Naive thymus-derived CD8-positive, alpha-beta T cell (primary cell): ENCODE results near the gene PPFIBP1. TPM values are rescaled to one million over a fixed set of nuclear protein-coding genes. Genes with fewer than 3 reads are reported as not detected.
A peak's percentile ranks its signal among the peaks of the same experiment; 100 is the strongest.
"Not testable (repeated sequence)": the region's sequence is repeated elsewhere in the genome, so short reads cannot be mapped to it uniquely, and the experiment has no call there.

ENCODE experiments used
- ATAC-seq, 2 donors: fragments of 150-1000 bp; cut with Tn5 transposase in 1 of 2; sonication (Bioruptor Pico), chemical (Tn5 transposase) in 1 of 2; 1 replicate in 1 of 2; 2 replicates in 1 of 2; pipeline ENCODE4 v1.10.0; 2021; ENCODE audit warnings: mild to moderate bottlenecking in 2 of 2, moderate library complexity in 2 of 2
- POLR2A ChIA-PET: fragments of 350-600 bp; sonication (Branson Sonifier 250); formaldehyde crosslinking; loops from one replicate; lab custom pipeline; 2021; ENCODE audit warnings: antibody characterized with exemption; lab: Charles Lee
- DNase-seq, 10 donors: peaks; one replicate each; pipeline versions ENCODE4 v3.0.0 to v3.0.0-alpha.2; 2020 to 2022
- H3K27ac Mint-ChIP-seq, 10 donors: one replicate each; pipeline ENCODE4 v1.8.0; 2020 to 2022; ENCODE audit warnings: mild to moderate bottlenecking in 10 of 10, mixed read lengths in 10 of 10, moderate library complexity in 4 of 10, inconsistent platforms in 1 of 10
- H3K27me3 Mint-ChIP-seq, 5 donors: one replicate each; pipeline ENCODE4 v1.8.0; 2021 to 2022; ENCODE audit warnings: mixed read lengths in 5 of 5
- H3K36me3 Mint-ChIP-seq, 3 donors: one replicate each; pipeline ENCODE4 v1.8.0; 2020 to 2022; ENCODE audit warnings: mixed read lengths in 3 of 3, mild to moderate bottlenecking in 2 of 3, inconsistent platforms in 1 of 3
- H3K4me1 Mint-ChIP-seq, 4 donors: one replicate each; pipeline ENCODE4 v1.8.0; 2021 to 2022; ENCODE audit warnings: mixed read lengths in 4 of 4
- H3K4me3 Mint-ChIP-seq, 10 donors: one replicate each; pipeline ENCODE4 v1.8.0; 2020 to 2022; ENCODE audit warnings: mild to moderate bottlenecking in 10 of 10, mixed read lengths in 10 of 10, moderate library complexity in 6 of 10, inconsistent platforms in 1 of 10
- H3K9me3 Mint-ChIP-seq, 9 donors: one replicate each; pipeline ENCODE4 v1.8.0; 2020 to 2022; ENCODE audit warnings: mixed read lengths in 9 of 9, mild to moderate bottlenecking in 3 of 9, inconsistent platforms in 1 of 9, moderate library complexity in 1 of 9
- polyA plus RNA-seq, 3 donors: library from polyadenylated mRNA; unstranded; fragments of 300-500 nt; fragmentation: Illumina TruSeq; gene quantifications; one replicate each; pipeline ENCODE4 v1.2.3, GENCODE V29; 2021
- total RNA-seq, 8 experiments: library from RNA in 2 of 8; stranded (reverse) in 2 of 8; gene quantifications; one replicate each; pipeline ENCODE4 v1.2.3 and lab custom pipeline; 2021 to 2026

PPFIBP1 gene
- total and polyA plus RNA-seq, 5 experiments from 2014 or later = 3.8 to 9.2 (median 4.1) TPM

DNA sequence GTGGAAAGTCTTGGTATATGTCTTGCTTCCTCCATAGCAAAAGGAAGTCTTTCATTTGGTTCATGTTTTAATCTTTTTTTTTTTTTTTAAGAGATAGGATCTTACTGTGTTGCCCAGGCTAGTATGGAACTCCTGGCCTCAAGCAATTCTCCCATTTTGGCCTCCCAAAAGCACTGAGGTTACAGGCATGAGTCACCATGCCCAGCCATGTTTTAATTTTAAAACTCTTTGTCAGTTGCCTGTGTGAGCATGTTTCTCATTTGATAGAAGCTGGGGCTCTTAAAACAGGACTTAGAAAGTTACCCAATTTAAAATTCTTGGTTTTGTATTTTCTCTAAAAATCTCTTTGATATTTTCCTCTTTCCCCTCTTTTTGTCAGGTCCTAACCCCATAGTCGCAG lies 127.2 kb downstream of the PPFIBP1 start:
- DNase-seq = no peak
- no peaks in the 10 kb centered on the region for H3K36me3 Mint-ChIP-seq
- no peak for ATAC-seq
- no peak overlapping the region for H3K27ac Mint-ChIP-seq
- H3K9me3 Mint-ChIP-seq = no peaks in the 10 kb centered on the region
- POLR2A ChIA-PET = no interaction called here
- H3K4me3 Mint-ChIP-seq = no peak overlapping the region
- H3K4me1 Mint-ChIP-seq = peaks cover 0 to 4% (median 0%) of the 10 kb centered on the region in 4 donors
- H3K27me3 Mint-ChIP-seq = peaks cover 0 to 2% (median 0%) of the 10 kb centered on the region in 5 donors

GRCh38 chr12:27652174-27652763 lies 128.3 kb downstream of the PPFIBP1 start:
- Mint-ChIP-seq H3K27me3 (peaks cover 0 to 2% (median 0%) of the 10 kb centered on the region in 5 donors), H3K27ac (no peak overlapping the region), H3K4me1 (peaks cover 0 to 4% (median 0%) of the 10 kb centered on the region in 4 donors), H3K36me3 (peaks cover 0 to 6% (median 0%) of the 10 kb centered on the region in 3 donors), H3K9me3 (no peaks in the 10 kb centered on the region), H3K4me3 (no peak overlapping the region)
- ATAC-seq (no peak), DNase-seq (peak in 7 of 10 donors; percentile 3 to 51 (median 33))
- POLR2A ChIA-PET = no interaction called here

DNA sequence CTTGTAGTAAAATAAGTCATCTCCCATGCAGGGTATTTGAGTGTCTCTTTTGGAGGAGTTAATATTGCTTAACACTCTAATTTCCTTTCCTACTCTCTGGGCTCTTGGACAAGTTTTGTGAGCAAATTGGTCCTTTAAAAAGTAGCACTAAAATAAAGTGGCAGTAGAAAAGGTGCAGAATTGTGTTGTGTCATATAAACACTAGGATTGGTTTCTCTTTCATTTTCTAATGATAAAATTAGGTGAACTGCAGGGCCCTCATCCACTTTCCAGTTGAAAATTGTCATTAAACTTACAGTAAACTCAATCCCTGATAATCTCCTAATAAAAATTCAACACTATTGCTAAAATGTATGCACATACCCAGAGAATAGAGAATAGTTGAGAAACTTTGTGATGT lies 129.7 kb downstream of the PPFIBP1 start:
- Mint-ChIP-seq H3K27me3 (peaks cover 0 to 2% (median 0%) of the 10 kb centered on the region in 5 donors), H3K36me3 (peaks cover 0 to 6% (median 0%) of the 10 kb centered on the region in 3 donors), H3K4me1 (peaks cover 0 to 4% (median 0%) of the 10 kb centered on the region in 4 donors), H3K4me3 (no peak overlapping the region), H3K27ac (no peak overlapping the region), H3K9me3 (no peaks in the 10 kb centered on the region)
- POLR2A ChIA-PET = no interaction called here
- no peak for DNase-seq
- ATAC-seq = no peak

DNA sequence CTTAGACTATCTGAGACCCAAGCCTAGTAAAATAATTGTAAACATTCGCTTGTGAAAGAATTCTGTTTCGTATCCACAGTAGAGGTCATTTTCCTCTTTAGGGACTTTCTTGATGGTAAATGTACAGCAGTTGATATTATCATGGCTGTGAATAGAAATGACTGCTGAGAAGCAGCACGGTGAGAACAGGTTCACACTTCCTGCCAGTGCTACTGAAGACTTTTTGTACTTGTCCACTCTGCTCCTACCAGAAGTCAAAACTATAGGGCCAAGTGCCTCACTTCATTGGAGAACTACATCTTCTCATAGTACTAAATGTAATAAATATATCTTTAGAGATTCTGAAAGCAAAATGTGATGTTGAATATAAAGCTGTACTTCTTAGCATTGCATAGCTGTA lies 131.5 kb downstream of the PPFIBP1 start:
- H3K4me3 Mint-ChIP-seq, H3K9me3 Mint-ChIP-seq, H3K4me1 Mint-ChIP-seq, H3K27ac Mint-ChIP-seq, ATAC-seq, POLR2A ChIA-PET, H3K27me3 Mint-ChIP-seq, H3K36me3 Mint-ChIP-seq, DNase-seq: not testable (repeated sequence)

- ATAC-seq (no peak), DNase-seq (no peak)
- peaks cover 3 to 14% (median 4%) of the 10 kb centered on the region in 3 donors for H3K36me3 Mint-ChIP-seq
- POLR2A ChIA-PET = no interaction called here
- no peaks in the 10 kb centered on the region for H3K27me3 Mint-ChIP-seq
- no peak overlapping the region for H3K4me3 Mint-ChIP-seq
- H3K27ac Mint-ChIP-seq = no peak overlapping the region
- H3K4me1 Mint-ChIP-seq = peaks cover 0 to 4% (median 0%) of the 10 kb centered on the region in 4 donors
- H3K9me3 Mint-ChIP-seq = no peaks in the 10 kb centered on the region
Measured at GRCh38 chr12:27657296-27657695, 133.3 kb downstream of the PPFIBP1 start.

GRCh38 chr12:27665704-27666103 lies 141.7 kb downstream of the PPFIBP1 start:
- Mint-ChIP-seq H3K4me1 (peaks cover 0 to 3% (median 0%) of the 10 kb centered on the region in 4 donors), H3K9me3 (no peaks in the 10 kb centered on the region), H3K36me3 (peaks cover 3 to 18% (median 8%) of the 10 kb centered on the region in 3 donors), H3K27ac (no peak overlapping the region), H3K27me3 (no peaks in the 10 kb centered on the region), H3K4me3 (no peak overlapping the region)
- DNase-seq (no peak), ATAC-seq (no peak)
- POLR2A ChIA-PET = no interaction called here

- no peaks in the 10 kb centered on the region for H3K27me3 Mint-ChIP-seq
- H3K27ac Mint-ChIP-seq = no peak overlapping the region
- ATAC-seq = no peak
- peaks cover 0 to 15% (median 6%) of the 10 kb centered on the region in 3 donors for H3K36me3 Mint-ChIP-seq
- peaks cover 0 to 3% (median 0%) of the 10 kb centered on the region in 4 donors for H3K4me1 Mint-ChIP-seq
- POLR2A ChIA-PET = no interaction called here
- no peak for DNase-seq
- H3K4me3 Mint-ChIP-seq = no peak overlapping the region
- no peaks in the 10 kb centered on the region for H3K9me3 Mint-ChIP-seq
Measured at GRCh38 chr12:27666510-27666909, 142.5 kb downstream of the PPFIBP1 start.

GRCh38 chr12:27667540-27667939 lies 143.5 kb downstream of the PPFIBP1 start:
- no peak for DNase-seq

GRCh38 chr12:27672051-27672450 lies 148.0 kb downstream of the PPFIBP1 start:
- Mint-ChIP-seq H3K36me3 (peaks cover 0 to 16% (median 4%) of the 10 kb centered on the region in 3 donors), H3K4me1 (no peaks in the 10 kb centered on the region), H3K4me3 (no peak overlapping the region), H3K27me3 (no peaks in the 10 kb centered on the region), H3K27ac (no peak overlapping the region), H3K9me3 (no peaks in the 10 kb centered on the region)
- no peak for DNase-seq
- POLR2A ChIA-PET = no interaction called here
- ATAC-seq = no peak

More at GRCh38 chr12:27667540-27667939, 143.5 kb downstream of the PPFIBP1 start:
- Mint-ChIP-seq H3K9me3 (no peaks in the 10 kb centered on the region), H3K4me3 (no peak overlapping the region), H3K27ac (peak overlapping the region in 1 of 10 donors; percentile 6), H3K36me3 (peaks cover 0 to 14% (median 4%) of the 10 kb centered on the region in 3 donors), H3K27me3 (no peaks in the 10 kb centered on the region), H3K4me1 (peaks cover 0 to 3% (median 0%) of the 10 kb centered on the region in 4 donors)
- no peak for ATAC-seq
- POLR2A ChIA-PET = no interaction called here

GRCh38 chr12:27672643-27673042 lies 148.6 kb downstream of the PPFIBP1 start:
- Mint-ChIP-seq H3K27ac (no peak overlapping the region), H3K27me3 (no peaks in the 10 kb centered on the region), H3K36me3 (peaks cover 0 to 12% (median 4%) of the 10 kb centered on the region in 3 donors), H3K4me1 (no peaks in the 10 kb centered on the region), H3K4me3 (no peak overlapping the region), H3K9me3 (no peaks in the 10 kb centered on the region)
- POLR2A ChIA-PET = no interaction called here
- DNase-seq (no peak), ATAC-seq (no peak)

DNA sequence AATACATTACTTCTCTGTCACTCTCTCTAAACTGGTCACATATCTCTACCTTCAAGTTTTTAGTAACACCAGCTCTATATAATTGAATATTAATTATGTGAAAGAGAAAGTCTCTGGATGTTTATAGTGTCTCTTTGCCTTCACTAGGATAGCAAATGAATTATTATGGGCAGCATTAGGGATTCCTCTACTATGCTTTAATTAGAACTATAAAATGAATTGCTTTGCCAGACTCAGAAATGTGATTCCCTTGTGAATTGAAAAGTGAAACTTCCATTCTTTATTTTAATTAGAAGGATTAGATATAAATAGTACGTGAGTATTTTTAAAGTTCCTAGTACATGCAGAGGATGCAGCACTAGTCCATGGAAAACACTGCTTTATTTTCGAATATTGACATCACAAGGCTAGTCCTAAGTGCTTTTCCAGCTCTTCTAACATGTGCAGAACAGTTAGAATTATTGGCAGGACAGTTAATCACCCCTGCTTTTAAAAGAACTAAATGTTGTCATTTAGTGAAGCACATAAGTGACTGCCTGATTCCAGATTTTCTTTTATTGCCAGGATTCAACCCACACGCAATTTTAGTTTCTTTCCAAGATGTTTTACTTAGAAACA lies 149.2 kb downstream of the PPFIBP1 start:
- Mint-ChIP-seq H3K4me1 (no peaks in the 10 kb centered on the region), H3K36me3 (peaks cover 0 to 9% (median 4%) of the 10 kb centered on the region in 3 donors), H3K4me3 (no peak overlapping the region), H3K9me3 (no peaks in the 10 kb centered on the region), H3K27me3 (no peaks in the 10 kb centered on the region), H3K27ac (no peak overlapping the region)
- DNase-seq (no peak), ATAC-seq (no peak)
- POLR2A ChIA-PET = no interaction called here

GRCh38 chr12:27674989-27675388 lies 151.0 kb downstream of the PPFIBP1 start:
- Mint-ChIP-seq H3K9me3 (no peaks in the 10 kb centered on the region), H3K27ac (no peak overlapping the region), H3K4me3 (no peak overlapping the region), H3K4me1 (no peaks in the 10 kb centered on the region), H3K36me3 (peaks cover 0 to 5% (median 0%) of the 10 kb centered on the region in 3 donors), H3K27me3 (no peaks in the 10 kb centered on the region)
- no peak for DNase-seq
- POLR2A ChIA-PET = no interaction called here
- ATAC-seq = no peak

DNA sequence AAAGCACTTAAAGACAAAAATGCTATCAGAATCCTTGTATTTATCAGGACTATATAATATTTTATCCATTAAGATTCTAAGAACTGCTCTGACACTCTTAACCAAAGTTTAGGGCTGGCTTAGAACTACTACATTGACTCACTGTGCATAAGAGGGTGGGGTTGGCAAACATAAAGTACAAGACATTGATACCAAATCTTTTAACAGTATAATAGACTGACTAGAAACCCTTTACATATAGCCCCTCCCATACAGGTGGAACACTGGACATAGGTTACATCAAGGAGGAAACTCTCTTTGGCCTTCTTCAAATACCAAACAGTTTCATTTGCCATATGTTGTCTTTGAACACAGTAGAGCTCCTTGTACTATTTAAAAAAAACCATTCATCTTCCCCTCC lies 156.6 kb downstream of the PPFIBP1 start:
- no peak for ATAC-seq
- Mint-ChIP-seq H3K36me3 (peaks cover 0 to 5% (median 3%) of the 10 kb centered on the region in 3 donors), H3K4me1 (no peaks in the 10 kb centered on the region), H3K27ac (no peak overlapping the region), H3K9me3 (no peaks in the 10 kb centered on the region), H3K4me3 (no peak overlapping the region), H3K27me3 (no peaks in the 10 kb centered on the region)
- DNase-seq = no peak
- POLR2A ChIA-PET = no interaction called here
